Subcutaneous abdominal adipose tissue (tissue), 5 donors: Measurements from ENCODE around the gene GNLY.
A peak's percentile ranks its signal among the peaks of the same experiment; 100 is the strongest.

Source experiments
- H3K27ac ChIP-seq: one replicate; pipeline ENCODE4 v1.7.0; 2013; ENCODE audit warnings: low read depth, mild to moderate bottlenecking, inconsistent platforms, low read length, moderate library complexity
- H3K27me3 ChIP-seq, 5 donors: one replicate each; pipeline ENCODE4 v1.7.0; 2013; ENCODE audit warnings: low read length in 5 of 5, inconsistent platforms in 1 of 5; ENCODE audit not compliant: control insufficient read depth in 5 of 5, insufficient read depth in 4 of 5
- H3K36me3 ChIP-seq, 5 donors: one replicate each; pipeline ENCODE4 v1.7.0; 2013; ENCODE audit warnings: low read length in 5 of 5; ENCODE audit not compliant: control insufficient read depth in 5 of 5, insufficient read depth in 5 of 5
- H3K4me1 ChIP-seq, 5 donors: one replicate each; pipeline ENCODE4 v1.7.0; 2013; ENCODE audit warnings: low read length in 5 of 5, mild to moderate bottlenecking in 3 of 5, moderate library complexity in 1 of 5; ENCODE audit not compliant: control insufficient read depth in 5 of 5, insufficient read depth in 5 of 5
- H3K4me3 ChIP-seq, 5 donors: one replicate each; pipeline ENCODE4 v1.7.0; 2013; ENCODE audit warnings: low read length in 5 of 5, low read depth in 1 of 5
- H3K9ac ChIP-seq, 5 donors: one replicate each; pipeline ENCODE4 v1.7.0; 2013; ENCODE audit warnings: low read length in 5 of 5, mild to moderate bottlenecking in 4 of 5, moderate library complexity in 3 of 5
- H3K9me3 ChIP-seq, 5 donors: one replicate each; pipeline ENCODE4 v1.7.0; 2013; ENCODE audit warnings: low read length in 5 of 5; ENCODE audit not compliant: control insufficient read depth in 5 of 5
- donor health status: healthy.
- donor health status: healthy.
- donor health status: healthy.
- donor health status: healthy.
- donor health status: healthy.

GNLY gene

DNA sequence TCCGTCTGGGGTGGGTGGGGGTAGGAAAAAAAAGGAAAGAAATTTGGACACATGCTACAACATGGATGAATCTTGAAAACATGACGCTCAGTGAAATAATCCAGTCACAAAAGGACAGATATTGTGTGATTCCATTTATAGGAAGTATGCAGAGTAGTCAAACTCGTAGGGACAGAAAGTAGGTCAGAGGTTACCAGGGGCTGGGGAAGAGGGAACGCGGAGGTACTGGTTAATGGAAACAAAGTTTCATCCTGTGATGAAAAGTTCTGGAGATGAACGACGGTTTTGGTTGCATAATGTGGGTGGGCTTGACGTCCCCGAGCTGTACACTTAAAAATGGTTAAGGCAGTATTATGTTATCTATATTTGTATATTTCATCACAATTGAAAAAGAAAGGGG, 21.7 kb upstream of the GNLY start:
- Histone ChIP-seq H3K9ac (no peak overlapping the region), H3K27me3 (no peaks in the 10 kb centered on the region), H3K9me3 (no peaks in the 10 kb centered on the region), H3K4me1 (peaks cover 3 to 39% (median 25%) of the 10 kb centered on the region in 5 donors), H3K36me3 (no peaks in the 10 kb centered on the region), H3K27ac (no peak overlapping the region), H3K4me3 (no peak overlapping the region)

DNA sequence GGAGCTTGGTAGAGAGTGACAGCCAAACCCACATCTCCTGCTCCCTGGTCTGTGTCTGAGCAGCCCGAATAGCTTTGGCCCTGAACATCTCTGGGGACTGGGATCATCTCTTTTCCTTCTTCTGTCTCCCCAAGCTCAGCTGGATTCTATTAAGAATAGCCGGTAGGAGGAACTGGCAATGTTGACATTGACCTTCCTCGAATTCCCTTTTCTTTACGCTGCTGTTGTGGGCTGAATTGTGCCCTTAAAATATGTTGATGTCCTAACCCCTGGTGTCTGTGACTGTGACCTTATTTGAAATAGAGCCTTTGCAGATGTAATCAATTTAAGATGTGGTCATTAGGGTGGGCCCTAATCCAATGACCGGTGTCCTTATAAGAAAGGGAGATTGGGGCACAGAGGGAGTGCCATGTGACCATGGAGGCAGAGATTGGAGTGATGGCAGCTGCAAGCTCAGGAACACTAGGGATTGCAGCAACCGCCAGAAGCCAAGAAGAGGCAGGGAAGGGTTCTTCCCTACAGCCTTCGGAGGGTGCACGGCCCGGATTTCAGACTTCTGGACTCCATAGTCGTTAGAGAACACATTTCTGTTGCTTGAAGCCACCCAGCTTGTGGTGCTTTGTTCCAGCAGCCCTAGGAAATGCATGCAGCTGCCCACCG, 20.3 kb upstream of the GNLY start:
- no peaks in the 10 kb centered on the region for H3K9me3 ChIP-seq
- peaks cover 3 to 45% (median 30%) of the 10 kb centered on the region in 5 donors for H3K4me1 ChIP-seq
- H3K4me3 ChIP-seq = no peak overlapping the region
- no peak overlapping the region for H3K27ac ChIP-seq
- H3K9ac ChIP-seq = no peak overlapping the region
- no peaks in the 10 kb centered on the region for H3K27me3 ChIP-seq
- H3K36me3 ChIP-seq = no peaks in the 10 kb centered on the region

DNA sequence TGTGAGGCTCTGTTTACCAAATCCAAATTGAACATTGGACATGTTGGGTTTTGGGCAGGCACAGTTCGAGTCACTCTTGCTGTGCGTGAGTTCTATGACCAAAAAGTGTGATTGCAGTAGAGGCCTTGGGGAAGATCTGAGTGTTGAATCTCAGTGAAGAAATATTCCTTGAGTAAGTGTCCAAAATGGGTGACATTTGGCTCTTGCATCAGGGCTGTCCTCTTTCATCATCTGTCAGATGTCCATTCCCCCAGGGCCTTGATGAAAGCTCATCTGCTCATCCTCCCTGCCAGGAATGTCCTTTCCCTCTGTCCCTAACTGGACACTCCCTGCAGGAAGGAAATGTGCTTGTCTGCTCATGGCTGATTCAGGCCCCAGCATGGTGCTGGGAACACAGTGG, 19.7 kb upstream of the GNLY start:
- H3K27ac ChIP-seq = peak overlapping the region; percentile 60
- peaks cover 3 to 51% (median 36%) of the 10 kb centered on the region in 5 donors for H3K4me1 ChIP-seq
- no peak overlapping the region for H3K9ac ChIP-seq
- no peaks in the 10 kb centered on the region for H3K36me3 ChIP-seq
- H3K4me3 ChIP-seq = no peak overlapping the region
- no peaks in the 10 kb centered on the region for H3K9me3 ChIP-seq
- no peaks in the 10 kb centered on the region for H3K27me3 ChIP-seq

DNA sequence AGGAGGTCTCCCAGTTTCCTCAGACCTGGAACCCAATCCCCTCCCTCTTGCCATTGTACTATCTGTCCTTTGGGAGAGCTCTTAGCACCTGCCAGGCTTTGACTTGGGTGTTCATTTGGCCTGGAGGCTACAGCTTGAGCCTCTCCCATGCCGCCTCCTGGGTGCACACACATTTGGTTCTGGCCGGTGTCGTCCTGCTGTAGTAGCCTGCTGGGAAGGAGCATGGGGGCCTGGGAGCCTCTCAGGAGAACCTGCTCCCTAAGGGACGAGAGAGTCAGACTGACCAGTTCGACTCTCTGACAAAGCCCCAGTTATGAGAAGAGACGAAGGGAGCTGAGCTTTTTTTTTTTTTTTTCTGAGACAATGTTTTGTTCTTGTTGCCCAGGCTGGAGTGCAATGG, 18.7 kb upstream of the GNLY start:
- Histone ChIP-seq H3K9ac (no peak overlapping the region), H3K4me3 (no peak overlapping the region), H3K27ac (peak overlapping the region; percentile 60), H3K9me3 (no peaks in the 10 kb centered on the region), H3K4me1 (peaks cover 3 to 52% (median 37%) of the 10 kb centered on the region in 5 donors), H3K36me3 (no peaks in the 10 kb centered on the region), H3K27me3 (no peaks in the 10 kb centered on the region)

DNA sequence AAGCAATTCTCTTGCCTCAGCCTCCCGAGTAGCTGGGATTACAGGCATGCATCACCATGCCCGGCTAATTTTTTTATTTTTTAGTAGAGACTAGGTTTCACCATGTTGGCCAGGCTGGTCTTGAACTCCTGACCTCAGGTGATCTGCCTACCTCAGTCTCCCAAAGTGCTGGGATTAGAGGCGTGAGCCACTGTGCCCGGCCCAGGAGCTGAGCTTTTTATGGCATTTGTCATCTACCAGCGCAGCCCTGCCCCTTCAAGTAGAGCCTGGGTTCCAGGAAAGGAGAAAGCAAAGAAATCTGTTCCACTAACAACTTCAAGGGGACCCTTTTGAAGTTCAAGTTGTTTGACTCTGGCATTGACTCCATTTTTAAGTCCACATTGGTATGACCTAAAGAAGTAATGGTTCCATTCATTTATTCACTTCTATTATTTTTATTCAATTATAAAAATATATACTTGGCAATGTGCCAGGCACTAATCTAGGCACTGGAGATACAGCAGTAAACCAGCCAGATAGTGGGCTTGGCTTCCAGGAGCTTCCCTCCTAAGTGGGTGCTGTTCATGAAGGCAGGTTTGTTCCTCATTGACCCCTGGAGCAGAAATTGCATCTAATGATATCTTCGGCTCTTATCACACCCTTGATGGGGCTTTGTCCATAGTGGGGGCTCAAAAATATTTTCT, 18.2 kb upstream of the GNLY start:
- peaks cover 3 to 57% (median 39%) of the 10 kb centered on the region in 5 donors for H3K4me1 ChIP-seq
- no peak overlapping the region for H3K9ac ChIP-seq
- no peaks in the 10 kb centered on the region for H3K9me3 ChIP-seq
- H3K4me3 ChIP-seq = no peak overlapping the region
- no peaks in the 10 kb centered on the region for H3K27me3 ChIP-seq
- no peaks in the 10 kb centered on the region for H3K36me3 ChIP-seq
- no peak overlapping the region for H3K27ac ChIP-seq

DNA sequence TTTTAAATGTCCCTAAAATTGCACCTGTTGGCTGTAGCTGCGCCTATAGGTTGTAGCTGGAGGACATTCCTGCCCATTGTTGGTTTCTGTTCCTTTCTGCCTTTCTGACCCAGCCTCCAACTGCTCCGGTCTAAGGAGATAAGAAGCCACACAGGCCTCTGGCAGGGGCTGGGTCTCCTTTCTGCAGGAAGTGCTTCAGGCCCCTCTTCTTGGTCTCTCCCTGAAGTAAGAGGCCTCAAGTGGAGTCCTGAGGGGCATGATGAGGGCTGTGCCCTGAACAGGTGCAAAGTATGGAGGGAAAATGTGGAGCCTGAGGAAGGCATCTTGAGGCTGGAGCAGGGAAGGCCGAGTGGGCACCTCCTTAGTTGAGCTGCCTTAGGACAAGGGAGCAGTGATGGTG, 15.8 kb upstream of the GNLY start:
- Histone ChIP-seq H3K9ac (no peak overlapping the region), H3K36me3 (no peaks in the 10 kb centered on the region), H3K27me3 (no peaks in the 10 kb centered on the region), H3K4me3 (no peak overlapping the region), H3K9me3 (no peaks in the 10 kb centered on the region), H3K27ac (no peak overlapping the region), H3K4me1 (peaks cover 3 to 60% (median 32%) of the 10 kb centered on the region in 5 donors)

DNA sequence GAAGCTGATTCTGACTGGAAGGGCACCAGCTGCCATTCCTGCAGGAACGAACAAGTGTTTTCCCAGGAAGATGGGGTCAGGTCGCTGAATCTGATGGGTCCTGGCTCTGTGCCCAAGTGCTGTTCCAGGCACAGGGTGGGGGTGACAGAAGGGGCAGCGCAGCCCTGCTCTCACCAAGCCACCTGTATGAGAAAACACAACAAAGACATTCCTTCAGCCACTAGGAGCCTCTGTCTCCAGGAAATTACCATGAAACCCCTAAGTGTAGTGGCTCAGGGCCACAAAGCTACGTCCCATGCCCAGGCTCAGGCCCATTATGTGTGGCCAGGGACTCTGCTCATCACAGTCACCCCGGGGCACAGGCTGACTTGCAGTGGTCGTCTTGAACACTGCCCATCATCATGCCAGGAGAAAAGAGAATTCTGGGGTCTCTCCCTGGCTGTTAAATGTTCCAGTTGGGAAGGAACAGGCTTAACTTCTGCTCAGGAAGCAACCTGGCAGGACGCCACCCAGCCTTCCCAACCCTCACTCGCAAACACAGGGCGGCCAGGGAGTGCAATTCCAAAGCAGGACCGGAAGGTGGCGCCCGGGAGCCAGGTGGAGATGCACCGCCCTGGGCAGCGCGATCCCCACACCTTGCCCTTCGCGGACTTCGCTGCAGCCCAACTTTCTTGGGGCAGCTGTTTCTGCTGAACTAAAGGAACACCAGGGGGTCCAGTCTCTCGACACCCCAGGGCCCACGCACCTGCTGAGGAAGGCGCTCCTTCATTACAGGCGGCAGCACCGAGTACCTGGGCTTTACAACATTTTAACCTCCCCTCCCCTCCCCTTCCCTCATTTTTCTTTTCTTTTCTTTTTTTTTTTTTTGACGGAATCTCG, 15.1 kb upstream of the GNLY start:
- no peak overlapping the region for H3K4me3 ChIP-seq
- peaks cover 0 to 54% (median 26%) of the 10 kb centered on the region in 5 donors for H3K4me1 ChIP-seq
- H3K36me3 ChIP-seq = no peaks in the 10 kb centered on the region
- no peak overlapping the region for H3K27ac ChIP-seq
- H3K27me3 ChIP-seq = no peaks in the 10 kb centered on the region
- no peaks in the 10 kb centered on the region for H3K9me3 ChIP-seq
- H3K9ac ChIP-seq = no peak overlapping the region

DNA sequence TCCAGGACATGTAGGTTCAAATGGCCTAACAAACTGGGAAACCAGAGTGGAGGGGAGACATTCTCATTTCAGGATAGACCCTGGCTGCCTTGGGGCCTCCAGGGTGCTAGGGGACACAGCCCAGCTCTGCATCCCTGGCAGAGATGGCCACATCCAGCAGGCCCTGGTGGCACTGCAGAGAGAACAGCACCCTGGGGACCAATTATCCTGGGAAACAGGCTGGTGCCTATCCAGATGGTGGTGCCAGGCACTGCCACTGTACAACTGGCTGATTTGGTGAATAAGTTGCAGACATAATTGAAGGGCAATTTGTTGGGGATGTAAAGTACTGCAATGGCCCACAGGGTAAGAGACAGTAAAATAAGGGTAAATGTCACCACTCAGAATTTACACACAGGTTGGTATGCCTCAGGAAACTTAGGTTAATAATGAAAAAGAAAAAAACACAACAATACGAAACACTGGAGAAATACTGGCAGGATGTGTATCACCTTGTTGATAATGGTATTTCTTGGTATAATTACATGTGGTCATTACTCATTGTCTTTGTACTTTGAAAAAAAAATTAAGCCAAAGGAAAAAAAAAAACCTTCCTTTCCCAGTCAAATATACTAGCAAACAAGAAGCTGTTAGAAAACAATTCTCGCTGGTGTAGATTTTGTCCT, 13.3 kb upstream of the GNLY start:
- peaks cover 0 to 44% (median 22%) of the 10 kb centered on the region in 5 donors for H3K4me1 ChIP-seq
- H3K27ac ChIP-seq = no peak overlapping the region
- no peaks in the 10 kb centered on the region for H3K36me3 ChIP-seq
- H3K27me3 ChIP-seq = no peaks in the 10 kb centered on the region
- H3K4me3 ChIP-seq = no peak overlapping the region
- H3K9ac ChIP-seq = no peak overlapping the region
- no peaks in the 10 kb centered on the region for H3K9me3 ChIP-seq

DNA sequence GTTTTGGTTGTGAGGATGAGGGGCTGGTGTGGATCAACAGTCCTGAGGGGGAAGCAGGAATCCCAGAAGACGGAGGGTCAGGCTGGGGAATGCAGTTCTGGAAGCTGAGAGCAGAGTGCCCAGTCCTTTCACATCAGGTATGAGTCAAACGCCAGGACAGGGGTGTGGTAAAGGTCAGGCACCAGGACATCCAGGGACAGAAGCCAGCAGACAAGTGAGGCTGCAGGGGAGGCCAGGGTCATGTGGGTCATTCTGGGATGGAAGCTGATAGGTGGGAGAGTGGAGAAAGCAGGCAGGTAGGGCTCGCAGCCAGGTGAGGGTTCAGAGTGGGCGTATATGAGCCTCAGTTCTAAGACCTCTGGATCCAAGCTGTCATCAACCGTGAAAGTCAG, 12.8 kb upstream of the GNLY start:
- no peaks in the 10 kb centered on the region for H3K27me3 ChIP-seq
- H3K36me3 ChIP-seq = no peaks in the 10 kb centered on the region
- H3K4me3 ChIP-seq = peak overlapping the region in 1 of 5 donors; percentile 17
- H3K9me3 ChIP-seq = no peaks in the 10 kb centered on the region
- peaks cover 0 to 39% (median 20%) of the 10 kb centered on the region in 5 donors for H3K4me1 ChIP-seq
- H3K9ac ChIP-seq = peak overlapping the region in 1 of 5 donors; percentile 21
- H3K27ac ChIP-seq = no peak overlapping the region
